Breast epithelium (tissue), 3 donors: ENCODE results near the gene GPC6.

ENCODE experiments used
- CTCF ChIP-seq, 3 donors: fragments of 450-650 bp; IDR thresholded peaks; one replicate each; pipeline ENCODE4 v1.5.1; 2016 to 2017; ENCODE audit warnings: antibody characterized with exemption in 3 of 3, mild to moderate bottlenecking in 3 of 3, moderate library complexity in 3 of 3
- POLR2A ChIP-seq: fragments of 450-650 bp; IDR thresholded peaks from one replicate; pipeline ENCODE4 v1.6.1; 2016; ENCODE audit warnings: antibody characterized with exemption, mild to moderate bottlenecking, moderate library complexity

DNA sequence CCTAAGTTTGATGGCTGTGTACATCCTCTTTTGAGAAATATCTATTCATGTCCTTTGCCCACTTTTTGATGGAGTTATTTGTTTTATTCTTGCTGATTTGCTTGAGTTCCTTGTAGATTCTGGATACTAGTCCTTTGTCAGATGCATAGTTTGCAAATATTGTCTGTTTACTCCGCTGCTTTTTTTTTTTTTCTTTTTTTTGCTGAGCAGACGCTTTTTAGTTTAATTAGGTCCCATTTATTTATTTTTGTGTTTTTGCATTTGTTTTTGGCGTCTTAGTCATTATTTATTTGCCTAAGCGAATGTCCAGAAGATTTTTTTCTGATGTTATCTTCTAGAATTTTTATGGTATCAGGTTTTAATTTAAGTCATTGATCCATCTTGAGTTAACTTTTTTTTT, 114.9 kb downstream of the GPC6 start:
- TF ChIP-seq POLR2A, result no peak
- no peak for TF ChIP-seq CTCF (IDR thresholded peaks at IDR 0.05)
